ENCODE results near the gene TLX2. TPM values are rescaled to one million over a fixed set of nuclear protein-coding genes. Genes with fewer than 3 reads are reported as not detected.
"Not testable (repeated sequence)": the region's sequence is repeated elsewhere in the genome, so short reads cannot be mapped to it uniquely, and the experiment has no call there.

The TLX2 gene
- total and polyA plus RNA-seq, 7 donors: 1.0 to 2.5 (median 1.6) TPM; not detected in 2

- H3K4me1 ChIP-seq: peaks cover 0 to 13% (median 7%) of the 10 kb centered on the region in 4 donors
- DNase-seq: no peak
- intact Hi-C loops (cut with DNase I): no loop called here
- H3K27me3 ChIP-seq: peaks cover 0 to 8% (median 0%) of the 10 kb centered on the region in 3 donors
- H3K4me3 ChIP-seq: no peak overlapping the region
- H3K9me3 ChIP-seq: no peaks in the 10 kb centered on the region
- TF ChIP-seq EP300 (IDR thresholded peaks at IDR 0.05) (no peak), POLR2A (IDR thresholded peaks at IDR 0.05) (no peak), CTCF (IDR thresholded peaks at IDR 0.05) (no peak), POLR2AphosphoS5 (IDR thresholded peaks at IDR 0.05) (no peak)
- no peaks in the 10 kb centered on the region for H3K36me3 ChIP-seq
- H3K27ac ChIP-seq: no peak overlapping the region
- 32 to 68% methylated on average over 7 of the region's 7 CpGs for WGBS, 2 donors
These were observed 44.3 kb downstream of the TLX2 start for GRCh38 chr2:74558284-74559230.

- Histone ChIP-seq H3K4me3 (no peak overlapping the region), H3K36me3 (no peaks in the 10 kb centered on the region), H3K27me3 (peaks cover 0 to 8% (median 0%) of the 10 kb centered on the region in 3 donors), H3K27ac (no peak overlapping the region), H3K9me3 (no peaks in the 10 kb centered on the region), H3K4me1 (peaks cover 0 to 11% (median 5%) of the 10 kb centered on the region in 4 donors)
- intact Hi-C loops (cut with DNase I): no loop called here
- 18 to 54% methylated on average over 5 of the region's 5 CpGs for WGBS, 2 donors
- TF ChIP-seq EP300 (IDR thresholded peaks at IDR 0.05): no peak
- TF ChIP-seq POLR2A (IDR thresholded peaks at IDR 0.05): no peak
- no peak for TF ChIP-seq CTCF (IDR thresholded peaks at IDR 0.05)
- TF ChIP-seq POLR2AphosphoS5 (IDR thresholded peaks at IDR 0.05): no peak
- DNase-seq: no peak
These were observed 45.7 kb downstream of the TLX2 start for GRCh38 chr2:74559912-74560311.

GRCh38 chr2:74560591-74560990, 46.3 kb downstream of the TLX2 start:
- DNase-seq: no peak
- H3K4me3 ChIP-seq: no peak overlapping the region
- WGBS, 2 donors: 78 to 84% methylated on average over 6 of the region's 6 CpGs
- H3K27ac ChIP-seq: no peak overlapping the region
- H3K9me3 ChIP-seq: no peaks in the 10 kb centered on the region
- intact Hi-C loops (cut with DNase I): no loop called here
- H3K27me3 ChIP-seq: peaks cover 0 to 8% (median 0%) of the 10 kb centered on the region in 3 donors
- no peaks in the 10 kb centered on the region for H3K36me3 ChIP-seq
- peaks cover 0 to 5% (median under 1%) of the 10 kb centered on the region in 4 donors for H3K4me1 ChIP-seq
- TF ChIP-seq EP300 (IDR thresholded peaks at IDR 0.05) (no peak), POLR2A (IDR thresholded peaks at IDR 0.05) (no peak), POLR2AphosphoS5 (IDR thresholded peaks at IDR 0.05) (no peak)

- H3K4me3 ChIP-seq; H3K27ac ChIP-seq; DNase-seq; H3K4me1 ChIP-seq; H3K36me3 ChIP-seq; intact Hi-C loops (cut with DNase I); H3K27me3 ChIP-seq; H3K9me3 ChIP-seq: not testable (repeated sequence)
- 95 to 98% methylated on average over 1 of the region's 1 CpG for WGBS, 2 donors
These were observed 46.8 kb downstream of the TLX2 start for GRCh38 chr2:74561022-74561421.

- TF ChIP-seq EP300 (IDR thresholded peaks at IDR 0.05) (no peak), POLR2AphosphoS5 (IDR thresholded peaks at IDR 0.05) (no peak), CTCF (IDR thresholded peaks at IDR 0.05) (no peak), POLR2A (IDR thresholded peaks at IDR 0.05) (no peak)
- no peak overlapping the region for H3K4me3 ChIP-seq
- intact Hi-C loops (cut with DNase I): no loop called here
- no peak overlapping the region for H3K27ac ChIP-seq
- peaks cover 0 to 8% (median 0%) of the 10 kb centered on the region in 3 donors for H3K27me3 ChIP-seq
- no peaks in the 10 kb centered on the region for H3K9me3 ChIP-seq
- no peak for DNase-seq
- peaks cover 0 to 9% (median 1%) of the 10 kb centered on the region in 4 donors for H3K4me1 ChIP-seq
- no peaks in the 10 kb centered on the region for H3K36me3 ChIP-seq
- WGBS, 2 donors: 86 to 88% methylated on average over 7 of the region's 7 CpGs
These were observed 48.0 kb downstream of the TLX2 start for GRCh38 chr2:74562126-74562775.

All from sigmoid colon (tissue), 7 donors.